DOHH2 (cell line): ENCODE measurements around the gene CNTLN.

Source experiments
- CTCF ChIP-seq: fragments of 200-600 bp; sonication (generic); IDR thresholded peaks from one replicate; pipeline ENCODE4 v1.5.1; 2014; ENCODE audit warnings: antibody characterized with exemption, mild to moderate bottlenecking, low read depth, low read length; ENCODE audit not compliant: poor library complexity, severe bottlenecking
- EZH2phosphoT487 ChIP-seq: fragments of 200-600 bp; sonication (generic); IDR thresholded peaks from 2 replicates; pipeline ENCODE4 v1.6.1; 2017; ENCODE audit warnings: borderline replicate concordance, mild to moderate bottlenecking, antibody characterized with exemption, low read length, moderate library complexity, mixed read lengths

- TF ChIP-seq CTCF: no peak
- no peak for TF ChIP-seq EZH2phosphoT487
Observed at GRCh38 chr9:17294822-17295624, 160.2 kb downstream of the CNTLN start.
